Activated naive CD4-positive, alpha-beta T cell treated with anti-CD3 and anti-CD28 coated beads, Interleukin-2, amount 10 ng/mL, durations not matched to agents 7 days and 5 days (primary cell): ENCODE measurements around the gene PDGFC.

ENCODE experiments used
- CTCF ChIA-PET: fragments of 350-600 bp; sonication (Branson Sonifier 250); formaldehyde crosslinking; loops from one replicate; lab custom pipeline; 2021; ENCODE audit warnings: antibody characterized with exemption; lab: Charles Lee
- DNase-seq: peaks from one replicate; pipeline ENCODE4 v3.0.0-alpha.2; 2020
- H3K27ac Mint-ChIP-seq: one replicate; pipeline ENCODE4 v1.8.0; 2021; ENCODE audit warnings: mild to moderate bottlenecking, moderate library complexity, mixed read lengths
- H3K27me3 Mint-ChIP-seq: one replicate; pipeline ENCODE4 v1.8.0; 2021; ENCODE audit warnings: mild to moderate bottlenecking, mixed read lengths
- H3K36me3 Mint-ChIP-seq: one replicate; pipeline ENCODE4 v1.8.0; 2021; ENCODE audit warnings: mixed read lengths
- H3K4me1 Mint-ChIP-seq: one replicate; pipeline ENCODE4 v1.8.0; 2021; ENCODE audit warnings: mixed read lengths
- H3K4me3 Mint-ChIP-seq: one replicate; pipeline ENCODE4 v1.8.0; 2021; ENCODE audit warnings: mild to moderate bottlenecking, moderate library complexity, mixed read lengths
- H3K9me3 Mint-ChIP-seq: one replicate; pipeline ENCODE4 v1.8.0; 2021; ENCODE audit warnings: mixed read lengths

Gene PDGFC

DNA sequence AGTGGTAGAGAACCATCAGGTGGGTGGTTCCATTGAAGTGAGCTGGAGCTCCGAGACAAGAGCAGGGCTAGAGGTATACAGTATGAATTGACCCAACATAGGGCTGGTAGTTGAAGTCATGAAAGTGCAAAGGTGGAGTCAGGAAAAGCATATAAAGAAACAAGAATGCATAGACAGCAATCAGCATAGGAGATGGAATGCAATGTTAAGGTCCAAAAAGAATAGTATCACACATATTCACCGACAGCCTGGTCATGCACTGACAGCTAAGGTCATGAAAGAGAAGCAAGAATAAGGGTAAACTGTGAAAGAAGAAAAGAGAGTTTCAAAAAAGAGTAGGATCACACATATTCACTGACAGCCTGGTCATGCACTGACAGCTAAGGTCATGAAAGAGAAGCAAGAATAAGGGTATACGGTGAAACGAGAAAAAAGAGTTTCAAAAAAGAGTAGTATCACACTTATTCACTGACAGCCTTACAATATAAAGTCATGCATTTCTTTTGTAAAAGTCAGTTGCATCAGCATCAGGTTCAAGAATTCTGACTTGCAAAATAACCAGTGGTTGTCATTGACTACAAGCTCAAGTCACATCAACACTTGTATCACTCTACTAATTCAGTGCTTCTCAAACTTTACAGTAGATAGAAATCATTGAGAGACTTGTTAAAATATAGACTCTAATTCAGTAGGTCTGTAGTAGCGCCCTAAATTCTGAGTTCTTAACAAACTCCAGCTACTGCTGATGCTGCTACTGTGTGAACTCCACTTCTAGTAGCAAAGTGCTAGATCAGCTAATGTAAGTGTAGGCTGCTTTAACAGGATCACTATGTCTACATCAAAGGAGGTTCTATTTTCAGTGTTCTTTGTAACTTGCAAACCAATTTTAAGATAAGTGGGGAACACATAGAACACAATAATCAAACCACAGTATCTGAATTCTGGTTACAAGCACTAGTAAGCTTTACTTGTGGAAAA lies 221.9 kb downstream of the PDGFC start:
- H3K4me1 Mint-ChIP-seq, result no peaks in the 10 kb centered on the region
- H3K4me3 Mint-ChIP-seq, result no peak overlapping the region
- H3K27ac Mint-ChIP-seq, result no peak overlapping the region
- CTCF ChIA-PET, result no interaction called here
- DNase-seq, result no peak
- peaks cover 9% of the 10 kb centered on the region for H3K9me3 Mint-ChIP-seq
- H3K27me3 Mint-ChIP-seq, result no peaks in the 10 kb centered on the region
- H3K36me3 Mint-ChIP-seq, result no peaks in the 10 kb centered on the region

DNA sequence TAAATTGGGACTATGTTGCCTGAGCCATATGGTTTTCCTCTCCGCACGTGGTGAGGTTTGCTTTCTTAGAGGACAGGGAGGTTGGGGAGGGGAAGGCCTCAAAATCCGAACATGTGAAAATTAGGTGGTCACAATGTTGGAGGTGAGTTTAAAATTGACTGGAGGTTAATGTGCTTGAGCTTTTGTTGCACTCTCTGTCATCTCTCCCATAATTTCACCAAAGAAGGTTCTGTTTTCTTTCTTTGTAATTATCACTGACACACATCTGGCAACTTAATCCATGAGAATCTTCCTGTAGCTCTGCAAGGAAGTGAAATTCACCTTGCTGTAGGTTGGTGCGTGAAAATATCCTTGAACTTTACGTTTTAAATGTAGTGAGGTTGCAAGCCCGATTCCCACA lies 225.5 kb downstream of the PDGFC start:
- no peaks in the 10 kb centered on the region for H3K36me3 Mint-ChIP-seq
- no peak overlapping the region for H3K4me3 Mint-ChIP-seq
- CTCF ChIA-PET, result no interaction called here

DNA sequence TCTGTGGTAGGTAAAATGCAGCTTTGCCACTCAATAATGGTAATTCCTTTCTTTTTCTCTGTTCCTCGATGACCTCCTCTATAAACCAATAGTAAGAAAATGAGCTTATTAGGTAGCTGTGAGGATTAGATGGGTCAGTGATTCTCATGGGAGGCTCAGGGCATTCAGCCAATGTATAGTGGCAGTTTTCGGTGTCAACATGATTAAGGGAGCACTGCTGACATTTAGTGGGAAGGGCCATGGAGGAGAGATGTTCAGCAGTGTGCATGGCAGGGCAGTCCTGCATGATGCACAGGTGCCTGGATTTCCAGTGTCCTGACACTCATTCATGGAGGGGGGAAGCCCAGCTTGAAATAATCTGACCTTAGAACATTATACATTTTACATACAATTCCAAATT lies 232.8 kb downstream of the PDGFC start:
- no peak overlapping the region for H3K27ac Mint-ChIP-seq
- no peaks in the 10 kb centered on the region for H3K4me1 Mint-ChIP-seq
- no peaks in the 10 kb centered on the region for H3K27me3 Mint-ChIP-seq
- peaks cover 5% of the 10 kb centered on the region for H3K9me3 Mint-ChIP-seq
- H3K4me3 Mint-ChIP-seq, result no peak overlapping the region
- H3K36me3 Mint-ChIP-seq, result no peaks in the 10 kb centered on the region
- DNase-seq, result no peak
- CTCF ChIA-PET, result no interaction called here

More for the DNA sequence above, 225.5 kb downstream of the PDGFC start:
- DNase-seq, result no peak
- no peak overlapping the region for H3K27ac Mint-ChIP-seq
- H3K27me3 Mint-ChIP-seq, result no peaks in the 10 kb centered on the region
- H3K9me3 Mint-ChIP-seq, result peaks cover 14% of the 10 kb centered on the region
- H3K4me1 Mint-ChIP-seq, result no peaks in the 10 kb centered on the region

DNA sequence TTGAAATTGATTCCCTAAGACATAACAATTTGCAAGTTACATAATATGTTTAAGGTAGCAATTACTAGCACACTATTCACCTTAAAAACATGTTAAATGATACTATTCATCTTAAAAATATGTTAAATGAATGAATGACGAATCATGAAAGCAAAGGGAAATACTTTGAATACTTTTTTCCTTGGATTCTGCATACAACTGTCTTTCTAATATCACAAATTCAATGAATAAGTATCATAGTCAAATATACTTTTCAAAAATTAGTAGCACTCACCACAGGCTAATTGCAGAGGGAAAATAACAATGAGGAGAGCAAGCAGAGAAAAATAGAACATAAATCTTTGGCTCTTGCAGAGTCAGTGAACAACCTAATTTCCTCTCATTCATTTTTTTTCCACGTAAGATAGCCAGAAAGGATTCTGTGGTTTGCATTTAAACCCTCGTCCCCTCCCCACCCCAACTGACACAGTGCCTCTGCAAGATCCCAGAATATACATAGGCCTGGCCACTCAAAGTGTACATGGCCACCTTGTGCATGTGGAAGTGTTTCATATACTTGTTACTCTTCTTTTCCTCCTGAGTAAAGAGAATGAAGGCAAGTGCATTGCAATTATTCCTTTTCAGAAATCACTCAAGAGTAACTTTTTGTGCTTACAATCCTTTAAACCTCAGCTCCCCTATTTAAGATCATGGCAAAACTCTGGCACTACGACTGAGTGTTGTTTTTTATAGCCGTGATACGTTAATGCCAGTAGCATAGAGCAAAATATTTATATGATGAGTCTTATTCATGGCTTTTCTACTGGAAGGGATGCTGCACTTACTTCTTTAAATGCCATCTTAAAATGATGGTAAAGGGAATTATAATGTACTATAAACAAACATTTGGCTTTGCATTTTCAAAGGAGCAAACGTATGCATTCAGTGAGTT lies 236.4 kb downstream of the PDGFC start:
- Mint-ChIP-seq H3K4me1 (no peaks in the 10 kb centered on the region), H3K27ac (no peak overlapping the region), H3K36me3 (no peaks in the 10 kb centered on the region), H3K9me3 (peaks cover 13% of the 10 kb centered on the region), H3K4me3 (no peak overlapping the region), H3K27me3 (no peaks in the 10 kb centered on the region)
- CTCF ChIA-PET, result no interaction called here
- DNase-seq, result no peak

DNA sequence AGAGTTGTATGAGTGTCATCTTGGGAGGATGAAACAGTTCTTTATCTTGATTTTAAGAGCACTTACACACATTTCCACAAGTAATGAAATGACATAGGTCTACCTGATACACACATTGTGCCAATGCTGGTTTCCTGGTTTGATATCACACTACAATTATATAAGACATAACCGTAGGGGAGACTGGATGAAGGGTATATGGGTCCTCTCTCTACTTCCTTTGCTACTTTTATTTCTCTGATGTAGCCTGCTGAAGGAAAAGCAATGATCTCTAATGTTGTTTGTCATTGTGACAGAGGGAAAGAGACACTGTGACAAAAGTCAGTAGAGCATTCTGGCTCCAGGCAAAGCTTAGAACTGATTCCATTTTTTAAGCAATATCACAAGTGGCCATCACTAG lies 238.0 kb downstream of the PDGFC start:
- H3K4me1 Mint-ChIP-seq, result no peaks in the 10 kb centered on the region
- H3K27me3 Mint-ChIP-seq, result no peaks in the 10 kb centered on the region
- H3K27ac Mint-ChIP-seq, result no peak overlapping the region
- CTCF ChIA-PET, result no interaction called here
- H3K4me3 Mint-ChIP-seq, result no peak overlapping the region
- no peaks in the 10 kb centered on the region for H3K36me3 Mint-ChIP-seq
- H3K9me3 Mint-ChIP-seq, result peaks cover 13% of the 10 kb centered on the region
- DNase-seq, result no peak

DNA sequence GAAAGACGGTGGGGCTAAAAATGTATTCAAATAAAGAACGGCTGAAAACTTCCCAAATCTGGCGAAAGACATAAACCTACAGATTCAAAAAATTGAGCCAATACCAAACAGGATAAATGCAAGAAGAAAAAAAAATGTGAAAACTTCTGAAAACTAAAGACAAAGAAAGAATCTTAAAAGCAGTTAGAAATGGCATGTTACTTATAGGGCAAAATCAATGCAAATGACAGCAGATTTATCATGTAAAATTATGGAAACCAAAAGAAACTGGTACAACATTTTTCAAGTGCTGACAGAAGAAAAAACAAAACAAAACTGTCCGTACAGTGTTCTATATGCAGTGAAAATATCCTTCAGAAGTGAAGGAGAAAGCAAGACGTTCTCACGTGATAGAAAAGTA lies 239.0 kb downstream of the PDGFC start:
- no peaks in the 10 kb centered on the region for H3K4me1 Mint-ChIP-seq

DNA sequence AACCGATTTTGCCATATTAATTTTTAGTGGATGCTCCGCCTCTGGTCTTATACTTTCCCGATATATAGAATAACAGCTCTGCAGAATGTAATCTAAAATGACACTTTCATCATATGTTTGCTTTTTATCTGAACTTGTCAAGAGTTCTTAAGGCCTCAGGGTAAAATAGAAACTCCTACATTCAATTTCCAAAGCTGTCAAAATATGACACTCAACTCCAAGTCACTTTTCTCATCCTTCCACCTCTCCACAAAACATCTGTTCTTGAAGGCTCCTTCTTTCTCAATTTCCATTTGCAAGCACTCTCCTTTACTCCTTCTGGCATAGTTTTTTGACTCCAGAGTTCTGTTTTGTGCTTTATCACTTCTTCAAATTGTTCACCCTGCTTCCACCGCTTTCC lies 242.2 kb downstream of the PDGFC start:
- no peak for DNase-seq
- CTCF ChIA-PET, result no interaction called here
- H3K27me3 Mint-ChIP-seq, result no peaks in the 10 kb centered on the region

More for the DNA sequence above, 239.0 kb downstream of the PDGFC start:
- CTCF ChIA-PET, result no interaction called here
- Mint-ChIP-seq H3K36me3 (no peaks in the 10 kb centered on the region), H3K4me3 (no peak overlapping the region), H3K27ac (no peak overlapping the region), H3K9me3 (peaks cover 13% of the 10 kb centered on the region), H3K27me3 (no peaks in the 10 kb centered on the region)
- DNase-seq, result no peak

DNA sequence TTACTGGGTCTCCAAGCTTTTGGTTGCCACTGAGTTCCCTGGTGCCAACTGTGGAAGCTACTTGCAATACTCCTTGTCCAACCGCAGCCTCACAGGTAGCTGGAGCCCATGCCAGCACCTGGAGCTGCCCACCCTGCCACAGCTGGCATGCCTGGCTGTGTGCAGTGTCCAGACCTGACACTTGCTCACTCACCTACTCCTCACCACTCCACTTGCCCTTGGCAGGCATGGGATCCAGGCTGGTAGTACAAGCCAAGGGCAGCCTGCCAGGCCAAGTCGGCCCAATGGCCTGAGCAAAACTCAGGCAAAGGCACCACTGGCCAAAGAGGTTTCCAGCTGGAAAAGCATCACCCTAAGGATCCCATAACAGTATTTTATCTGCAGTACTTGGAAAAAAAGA lies 246.3 kb downstream of the PDGFC start:
- H3K36me3 Mint-ChIP-seq, result no peaks in the 10 kb centered on the region
- H3K27me3 Mint-ChIP-seq, result no peaks in the 10 kb centered on the region
- H3K9me3 Mint-ChIP-seq, result no peaks in the 10 kb centered on the region
- no peak overlapping the region for H3K27ac Mint-ChIP-seq
- no peaks in the 10 kb centered on the region for H3K4me1 Mint-ChIP-seq
- H3K4me3 Mint-ChIP-seq, result no peak overlapping the region
- CTCF ChIA-PET, result no interaction called here
- no peak for DNase-seq

More for the DNA sequence above, 242.2 kb downstream of the PDGFC start:
- H3K9me3 Mint-ChIP-seq, result peaks cover 13% of the 10 kb centered on the region
- no peak overlapping the region for H3K27ac Mint-ChIP-seq
- no peaks in the 10 kb centered on the region for H3K4me1 Mint-ChIP-seq
- H3K36me3 Mint-ChIP-seq, result no peaks in the 10 kb centered on the region
- no peak overlapping the region for H3K4me3 Mint-ChIP-seq

DNA sequence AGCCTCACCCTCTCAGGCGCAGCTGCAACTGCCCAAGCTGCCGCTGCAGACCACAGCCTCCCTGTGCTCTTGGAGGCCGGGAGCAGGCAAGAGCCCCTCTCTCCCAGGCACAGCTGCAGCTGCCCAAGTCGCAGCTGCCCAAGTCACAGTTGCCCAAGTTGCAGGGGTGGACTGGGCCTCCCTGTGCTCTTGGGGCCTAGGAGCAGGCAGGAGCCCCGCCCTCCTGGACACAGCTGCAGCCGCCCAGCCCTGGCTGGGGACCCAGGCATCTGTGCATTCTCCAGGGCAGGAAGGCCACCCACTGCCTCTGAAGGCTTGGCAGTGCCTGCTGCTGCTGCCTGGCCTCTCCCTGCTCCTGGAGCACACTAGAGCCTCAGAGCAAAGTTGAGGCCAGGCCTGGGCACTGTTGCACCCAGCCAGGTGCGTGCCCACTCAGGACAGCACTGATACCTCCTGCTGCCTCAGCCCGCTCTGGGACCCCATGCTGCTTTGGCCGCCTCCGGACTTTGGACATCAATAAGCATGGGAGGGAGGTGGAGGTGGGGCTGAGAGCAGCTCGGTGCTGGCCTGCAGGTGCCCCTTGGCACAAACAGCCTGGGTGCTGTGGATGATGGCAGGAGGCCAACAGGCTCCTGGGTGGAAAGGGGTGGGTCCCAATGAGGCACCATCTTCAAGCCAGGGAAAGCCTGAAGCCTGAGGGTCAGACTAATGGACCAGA lies 247.5 kb downstream of the PDGFC start:
- no peak for DNase-seq
- Mint-ChIP-seq H3K4me1 (no peaks in the 10 kb centered on the region), H3K27me3 (no peaks in the 10 kb centered on the region), H3K9me3 (no peaks in the 10 kb centered on the region), H3K27ac (no peak overlapping the region), H3K4me3 (no peak overlapping the region), H3K36me3 (no peaks in the 10 kb centered on the region)
- CTCF ChIA-PET, result no interaction called here

DNA sequence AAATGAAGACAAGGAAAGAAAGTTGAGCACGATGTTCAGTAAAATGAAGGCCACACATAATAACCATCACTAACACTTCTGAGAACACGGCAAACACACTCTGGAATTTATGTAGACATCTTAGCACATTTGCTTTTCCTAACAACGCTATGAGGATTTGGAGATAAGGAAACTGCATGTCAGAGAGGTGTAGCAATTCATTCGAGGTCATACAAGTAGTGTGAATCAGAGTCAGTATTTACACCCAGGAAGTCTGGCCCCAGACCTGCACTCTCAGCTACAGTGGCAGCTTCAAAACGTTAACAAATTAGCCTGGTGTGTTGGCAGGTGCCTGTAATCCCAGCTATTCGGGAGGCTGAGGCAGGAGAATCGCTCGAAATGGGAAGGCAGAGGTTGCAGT lies 253.4 kb downstream of the PDGFC start:
- H3K36me3 Mint-ChIP-seq, result no peaks in the 10 kb centered on the region
- no peaks in the 10 kb centered on the region for H3K9me3 Mint-ChIP-seq
- no peak for DNase-seq
- no peak overlapping the region for H3K4me3 Mint-ChIP-seq
- H3K27ac Mint-ChIP-seq, result no peak overlapping the region
- H3K27me3 Mint-ChIP-seq, result no peaks in the 10 kb centered on the region
- H3K4me1 Mint-ChIP-seq, result no peaks in the 10 kb centered on the region
- CTCF ChIA-PET, result no interaction called here

DNA sequence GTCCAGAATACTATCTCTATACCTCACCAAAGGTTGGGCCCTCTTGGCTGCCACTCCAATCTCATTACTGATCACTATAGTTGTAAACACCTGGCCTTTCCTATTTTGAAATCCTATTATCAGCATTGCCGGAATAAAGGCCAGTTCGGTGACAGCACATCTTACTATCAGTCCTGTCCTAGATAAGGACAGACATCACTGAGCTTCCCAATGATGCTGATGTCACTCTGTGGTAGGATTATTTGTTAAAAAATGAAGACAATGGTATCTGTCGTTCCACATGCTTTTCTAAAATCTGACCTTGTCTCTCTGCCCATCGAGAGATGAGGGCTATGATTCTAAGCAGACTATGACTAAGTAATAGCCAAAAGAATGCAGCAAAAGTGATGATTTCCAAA lies 260.4 kb downstream of the PDGFC start:
- CTCF ChIA-PET, result no interaction called here
- Mint-ChIP-seq H3K9me3 (peaks cover 3% of the 10 kb centered on the region), H3K27me3 (no peaks in the 10 kb centered on the region), H3K4me1 (no peaks in the 10 kb centered on the region), H3K36me3 (no peaks in the 10 kb centered on the region), H3K27ac (no peak overlapping the region), H3K4me3 (no peak overlapping the region)
- no peak for DNase-seq
